Common myeloid progenitor, CD34-positive (primary cell): ENCODE results near the gene TMEM39A.

Experiments
- CTCF ChIA-PET: fragments of 350-600 bp; sonication (Branson Sonifier 250); formaldehyde crosslinking; loops from one replicate; lab custom pipeline; 2021; ENCODE audit warnings: antibody characterized with exemption; lab: Charles Lee
- POLR2A ChIA-PET: fragments of 350-600 bp; sonication (Branson Sonifier 250); formaldehyde crosslinking; loops from one replicate; lab custom pipeline; 2021; ENCODE audit warnings: antibody characterized with exemption; lab: Charles Lee
- DNase-seq, 3 donors: peaks; one replicate each; pipeline versions ENCODE4 v3.0.0 to v3.0.0-alpha.2; 2013
- H3K27ac ChIP-seq, 2 experiments: 1 replicate in 1 of 2; 2 replicates in 1 of 2; pipeline ENCODE4 v1.7.0; 2013; ENCODE audit warnings: inconsistent platforms in 2 of 2, low read length in 2 of 2, mild to moderate bottlenecking in 2 of 2, low read depth in 1 of 2, moderate library complexity in 1 of 2; ENCODE audit not compliant: severe bottlenecking in 2 of 2, insufficient read depth in 1 of 2, poor library complexity in 1 of 2
- H3K27me3 ChIP-seq, 5 experiments: replicated peaks in 2 of 5; 1 replicate in 3 of 5; 2 replicates in 2 of 5; pipeline versions ENCODE4 v1.6.1 to v1.7.0; 2013; ENCODE audit warnings: low read length in 4 of 5, mild to moderate bottlenecking in 2 of 5, moderate library complexity in 2 of 5, inconsistent platforms in 1 of 5; ENCODE audit not compliant: insufficient read depth in 5 of 5, control insufficient read depth in 4 of 5
- H3K36me3 ChIP-seq, 4 experiments: 1 replicate in 2 of 4; 2 replicates in 2 of 4; pipeline versions ENCODE4 v1.6.1 to v1.7.0; 2013; ENCODE audit warnings: low read length in 3 of 4, control low read depth in 1 of 4, mild to moderate bottlenecking in 1 of 4; ENCODE audit not compliant: control insufficient read depth in 4 of 4, insufficient read depth in 4 of 4
- H3K4me1 ChIP-seq, 4 experiments: 1 replicate in 3 of 4; 2 replicates in 1 of 4; pipeline versions ENCODE4 v1.6.1 to v1.7.1; 2013; ENCODE audit warnings: low read length in 3 of 4, mild to moderate bottlenecking in 3 of 4, control low read depth in 1 of 4, inconsistent platforms in 1 of 4, moderate library complexity in 1 of 4; ENCODE audit not compliant: control insufficient read depth in 4 of 4, insufficient read depth in 4 of 4; ENCODE audit errors: control extremely low read depth in 1 of 4
- H3K4me3 ChIP-seq, 7 experiments: 1 replicate in 4 of 7; 2 replicates in 3 of 7; pipeline versions ENCODE4 v1.5.1 to v1.7.0; 2013; ENCODE audit warnings: mild to moderate bottlenecking in 7 of 7, low read length in 6 of 7, moderate library complexity in 6 of 7, inconsistent platforms in 2 of 7, low read depth in 2 of 7, control low read depth in 1 of 7; ENCODE audit not compliant: insufficient read depth in 4 of 7, control insufficient read depth in 1 of 7; ENCODE audit errors: extremely low read depth in 1 of 7
- H3K9me3 ChIP-seq, 5 experiments: 1 replicate in 4 of 5; 2 replicates in 1 of 5; pipeline versions ENCODE4 v1.6.1 to v1.7.1; 2013; ENCODE audit warnings: low read length in 4 of 5, mild to moderate bottlenecking in 2 of 5, inconsistent platforms in 1 of 5, low read depth in 1 of 5, moderate library complexity in 1 of 5; ENCODE audit not compliant: control insufficient read depth in 4 of 5, insufficient read depth in 2 of 5; ENCODE audit errors: control extremely low read depth in 1 of 5
- WGBS: methylation state at CpG from one replicate; pipeline ENCODE4 v1.1.5; 2013; ENCODE audit not compliant: insufficient coverage; 5-methylcytosine and 5-hydroxymethylcytosine counted together

TMEM39A gene

GRCh38 chr3:119434703-119435102 lies 28.7 kb downstream of the TMEM39A start:
- DNase-seq: no peak
- peaks cover 46 to 84% (median 63%) of the 10 kb centered on the region in 4 experiments for H3K36me3 ChIP-seq
- no peak overlapping the region for H3K27ac ChIP-seq
- ChIA-PET CTCF (interaction anchor here (0.7 kb wide), 1 partner anchor 11 kb away, joined by 3 read pairs; no protein-coding TSS in a partner anchor), POLR2A (no interaction called here)
- H3K4me3 ChIP-seq: no peak overlapping the region
- peaks cover 2 to 21% (median 12%) of the 10 kb centered on the region in 5 experiments for H3K9me3 ChIP-seq
- WGBS: 100% methylated on average over 4 of the region's 4 CpGs
- no peaks in the 10 kb centered on the region for H3K4me1 ChIP-seq
- H3K27me3 ChIP-seq: no peaks in the 10 kb centered on the region

- WGBS: 100% methylated on average over 2 of the region's 3 CpGs
- POLR2A ChIA-PET: no interaction called here
- no peaks in the 10 kb centered on the region for H3K4me1 ChIP-seq
These were observed 29.6 kb downstream of the TMEM39A start for GRCh38 chr3:119433613-119434325.

GRCh38 chr3:119428538-119428937 lies 34.9 kb downstream of the TMEM39A start:
- DNase-seq: peak in 2 of 3 donors; percentile 5 to 10
- Histone ChIP-seq H3K9me3 (peaks cover 13 to 68% (median 23%) of the 10 kb centered on the region in 5 experiments), H3K36me3 (peaks cover 23 to 50% (median 31%) of the 10 kb centered on the region in 4 experiments), H3K4me3 (no peak overlapping the region), H3K27ac (no peak overlapping the region), H3K4me1 (no peaks in the 10 kb centered on the region), H3K27me3 (no peaks in the 10 kb centered on the region)
- 80% methylated on average over 1 of the region's 1 CpG for WGBS
- ChIA-PET CTCF (no interaction called here), POLR2A (no interaction called here)

More at GRCh38 chr3:119433613-119434325, 29.6 kb downstream of the TMEM39A start:
- no peaks in the 10 kb centered on the region for H3K27me3 ChIP-seq
- no peak overlapping the region for H3K27ac ChIP-seq
- H3K4me3 ChIP-seq: no peak overlapping the region
- peaks cover 46 to 93% (median 65%) of the 10 kb centered on the region in 4 experiments for H3K36me3 ChIP-seq
- CTCF ChIA-PET: interaction anchor here (1.0 kb wide), 1 partner anchor 15 kb away, joined by 3 read pairs; no protein-coding TSS in a partner anchor
- DNase-seq: no peak
- H3K9me3 ChIP-seq: peaks cover 2 to 30% (median 15%) of the 10 kb centered on the region in 5 experiments

- POLR2A ChIA-PET: no interaction called here
- Histone ChIP-seq H3K9me3 (peaks cover 13 to 66% (median 23%) of the 10 kb centered on the region in 5 experiments), H3K27ac (no peak overlapping the region), H3K36me3 (peaks cover 17 to 41% (median 25%) of the 10 kb centered on the region in 4 experiments), H3K27me3 (no peaks in the 10 kb centered on the region), H3K4me3 (no peak overlapping the region), H3K4me1 (no peaks in the 10 kb centered on the region)
- peak; percentile 30 to 71 (median 63) for DNase-seq
- CTCF ChIA-PET: no interaction called here
- no CpG with 5 or more reads among the region's 1 CpG for WGBS
These were observed 35.7 kb downstream of the TMEM39A start for GRCh38 chr3:119427669-119428068.

- CTCF ChIA-PET: interaction anchor here (0.8 to 1.0 kb wide), 2 partner anchors 21 to 260 kb away, joined by 3 to 4 read pairs; no protein-coding TSS in a partner anchor
- Histone ChIP-seq H3K27ac (no peak overlapping the region), H3K9me3 (peaks cover 0 to 2% (median 0%) of the 10 kb centered on the region in 5 experiments), H3K27me3 (no peaks in the 10 kb centered on the region), H3K4me3 (no peak overlapping the region), H3K4me1 (no peaks in the 10 kb centered on the region), H3K36me3 (no peaks in the 10 kb centered on the region)
- no CpG with 5 or more reads among the region's 2 CpGs for WGBS
- POLR2A ChIA-PET: no interaction called here
- no peak for DNase-seq
These were observed 43.2 kb downstream of the TMEM39A start for GRCh38 chr3:119420196-119420595.

- no peak for DNase-seq
- no peaks in the 10 kb centered on the region for H3K9me3 ChIP-seq
- no peak overlapping the region for H3K4me3 ChIP-seq
- no peaks in the 10 kb centered on the region for H3K27me3 ChIP-seq
- no peaks in the 10 kb centered on the region for H3K36me3 ChIP-seq
- CTCF ChIA-PET: interaction anchor here (0.7 kb wide), 1 partner anchor 9 kb away, joined by 3 read pairs; no protein-coding TSS in a partner anchor
- H3K4me1 ChIP-seq: no peaks in the 10 kb centered on the region
- H3K27ac ChIP-seq: no peak overlapping the region
- POLR2A ChIA-PET: no interaction called here
These were observed 44.8 kb downstream of the TMEM39A start for GRCh38 chr3:119418641-119419040.
